T-helper 1 cell treated with Interleukin-12 subunit alpha and Interleukin-12 subunit beta and Interleukin-4 antibody, amounts not matched to agents 30 μg/mL and 1 μg/mL, for 36 hours (primary cell): ENCODE data around the gene AP1S1.

Source experiments
- H3K27ac Mint-ChIP-seq: one replicate; pipeline ENCODE4 v1.8.0; 2021; ENCODE audit warnings: mild to moderate bottlenecking, mixed read lengths
- H3K27me3 Mint-ChIP-seq: one replicate; pipeline ENCODE4 v1.8.0; 2021; ENCODE audit warnings: low read depth, mixed read lengths
- H3K36me3 Mint-ChIP-seq: one replicate; pipeline ENCODE4 v1.8.0; 2021; ENCODE audit warnings: low read depth, mixed read lengths
- H3K4me1 Mint-ChIP-seq: one replicate; pipeline ENCODE4 v1.8.0; 2021; ENCODE audit warnings: low read depth, mixed read lengths
- H3K4me3 Mint-ChIP-seq: one replicate; pipeline ENCODE4 v1.8.0; 2021; ENCODE audit warnings: mild to moderate bottlenecking, moderate library complexity, mixed read lengths
- H3K9me3 Mint-ChIP-seq: one replicate; pipeline ENCODE4 v1.8.0; 2021; ENCODE audit warnings: mixed read lengths

AP1S1 gene

GRCh38 chr7:101168412-101169049 lies 14.3 kb downstream of the AP1S1 start:
- Mint-ChIP-seq H3K36me3 (peaks cover 4% of the 10 kb centered on the region), H3K4me3 (no peak overlapping the region), H3K27ac (no peak overlapping the region), H3K4me1 (peaks cover 46% of the 10 kb centered on the region), H3K9me3 (no peaks in the 10 kb centered on the region), H3K27me3 (peaks cover 80% of the 10 kb centered on the region)

- H3K27ac Mint-ChIP-seq, result peak overlapping the region; percentile 8
- H3K9me3 Mint-ChIP-seq, result no peaks in the 10 kb centered on the region
- peaks cover 51% of the 10 kb centered on the region for H3K4me1 Mint-ChIP-seq
- peaks cover 86% of the 10 kb centered on the region for H3K27me3 Mint-ChIP-seq
- H3K36me3 Mint-ChIP-seq, result peaks cover 6% of the 10 kb centered on the region
- peak overlapping the region; percentile 39 for H3K4me3 Mint-ChIP-seq
Measured at GRCh38 chr7:101169110-101169837, 15.0 kb downstream of the AP1S1 start.

GRCh38 chr7:101169838-101170551 lies 15.7 kb downstream of the AP1S1 start:
- H3K4me1 Mint-ChIP-seq, result peaks cover 50% of the 10 kb centered on the region
- H3K4me3 Mint-ChIP-seq, result peak overlapping the region; percentile 39
- H3K36me3 Mint-ChIP-seq, result peaks cover 6% of the 10 kb centered on the region
- H3K27ac Mint-ChIP-seq, result peak overlapping the region; percentile 8
- H3K27me3 Mint-ChIP-seq, result peaks cover 89% of the 10 kb centered on the region
- no peaks in the 10 kb centered on the region for H3K9me3 Mint-ChIP-seq

GRCh38 chr7:101170617-101171441 lies 16.6 kb downstream of the AP1S1 start:
- Mint-ChIP-seq H3K4me1 (peaks cover 46% of the 10 kb centered on the region), H3K36me3 (peaks cover 9% of the 10 kb centered on the region)

GRCh38 chr7:101171442-101171837 lies 17.2 kb downstream of the AP1S1 start:
- Mint-ChIP-seq H3K4me1 (peaks cover 42% of the 10 kb centered on the region), H3K27ac (peak overlapping the region; percentile 57), H3K9me3 (no peaks in the 10 kb centered on the region), H3K36me3 (peaks cover 9% of the 10 kb centered on the region), H3K4me3 (peak overlapping the region; percentile 64), H3K27me3 (peaks cover 89% of the 10 kb centered on the region)

More at GRCh38 chr7:101170617-101171441, 16.6 kb downstream of the AP1S1 start:
- H3K9me3 Mint-ChIP-seq, result no peaks in the 10 kb centered on the region
- peak overlapping the region; percentile 64 for H3K4me3 Mint-ChIP-seq
- peaks cover 89% of the 10 kb centered on the region for H3K27me3 Mint-ChIP-seq
- H3K27ac Mint-ChIP-seq, result peak overlapping the region; percentile 57

- Mint-ChIP-seq H3K27me3 (peaks cover 90% of the 10 kb centered on the region), H3K4me1 (peaks cover 38% of the 10 kb centered on the region)
Measured at GRCh38 chr7:101172005-101172853, 18.0 kb downstream of the AP1S1 start.

GRCh38 chr7:101172854-101173751 lies 18.8 kb downstream of the AP1S1 start:
- Mint-ChIP-seq H3K4me1 (peaks cover 37% of the 10 kb centered on the region), H3K27me3 (peaks cover 90% of the 10 kb centered on the region), H3K4me3 (no peak overlapping the region), H3K36me3 (peaks cover 9% of the 10 kb centered on the region), H3K9me3 (no peaks in the 10 kb centered on the region), H3K27ac (no peak overlapping the region)

More at GRCh38 chr7:101172005-101172853, 18.0 kb downstream of the AP1S1 start:
- Mint-ChIP-seq H3K9me3 (no peaks in the 10 kb centered on the region), H3K36me3 (peaks cover 9% of the 10 kb centered on the region), H3K4me3 (peak overlapping the region; percentile 64), H3K27ac (no peak overlapping the region)

- H3K4me3 Mint-ChIP-seq, result peak overlapping the region; percentile 75
- H3K27ac Mint-ChIP-seq, result peak overlapping the region; percentile 65
- H3K27me3 Mint-ChIP-seq, result peaks cover 91% of the 10 kb centered on the region
- H3K36me3 Mint-ChIP-seq, result peaks cover 9% of the 10 kb centered on the region
- H3K4me1 Mint-ChIP-seq, result peaks cover 35% of the 10 kb centered on the region
- no peaks in the 10 kb centered on the region for H3K9me3 Mint-ChIP-seq
Measured at GRCh38 chr7:101173752-101174244, 19.5 kb downstream of the AP1S1 start.

GRCh38 chr7:101174322-101174854 lies 20.1 kb downstream of the AP1S1 start:
- peak overlapping the region; percentile 75 for H3K4me3 Mint-ChIP-seq

GRCh38 chr7:101175664-101176063 lies 21.4 kb downstream of the AP1S1 start:
- H3K9me3 Mint-ChIP-seq, result no peaks in the 10 kb centered on the region
- peaks cover 9% of the 10 kb centered on the region for H3K36me3 Mint-ChIP-seq
- peaks cover 86% of the 10 kb centered on the region for H3K27me3 Mint-ChIP-seq
- no peak overlapping the region for H3K27ac Mint-ChIP-seq
- H3K4me3 Mint-ChIP-seq, result no peak overlapping the region
- H3K4me1 Mint-ChIP-seq, result peaks cover 25% of the 10 kb centered on the region

More at GRCh38 chr7:101174322-101174854, 20.1 kb downstream of the AP1S1 start:
- Mint-ChIP-seq H3K4me1 (peaks cover 30% of the 10 kb centered on the region), H3K27me3 (peaks cover 91% of the 10 kb centered on the region), H3K36me3 (peaks cover 9% of the 10 kb centered on the region), H3K27ac (no peak overlapping the region), H3K9me3 (no peaks in the 10 kb centered on the region)

- no peak overlapping the region for H3K27ac Mint-ChIP-seq
- H3K4me1 Mint-ChIP-seq, result peaks cover 13% of the 10 kb centered on the region
- no peak overlapping the region for H3K4me3 Mint-ChIP-seq
- no peaks in the 10 kb centered on the region for H3K9me3 Mint-ChIP-seq
- peaks cover 84% of the 10 kb centered on the region for H3K27me3 Mint-ChIP-seq
- peaks cover 4% of the 10 kb centered on the region for H3K36me3 Mint-ChIP-seq
Measured at GRCh38 chr7:101177644-101178043, 23.4 kb downstream of the AP1S1 start.

GRCh38 chr7:101179117-101179516 lies 24.8 kb downstream of the AP1S1 start:
- H3K27me3 Mint-ChIP-seq, result peaks cover 76% of the 10 kb centered on the region
- peaks cover 3% of the 10 kb centered on the region for H3K36me3 Mint-ChIP-seq
- H3K27ac Mint-ChIP-seq, result no peak overlapping the region
- no peak overlapping the region for H3K4me3 Mint-ChIP-seq
- H3K4me1 Mint-ChIP-seq, result peaks cover 6% of the 10 kb centered on the region
- H3K9me3 Mint-ChIP-seq, result no peaks in the 10 kb centered on the region
